ENCODE data around the gene TOB1.

GRCh38 chr17:50835301-50836234 lies 30.6 kb downstream of the TOB1 start, which contains the start of gene WFIKKN2:
- TF ChIP-seq CTCF (conservative IDR thresholded peaks at IDR 0.05; ENCODE audit: low read length) (no peak), EZH2phosphoT487 (IDR thresholded peaks at IDR 0.05; ENCODE audit: borderline replicate concordance, low read depth, low read length) (no peak)
